Ectodermal cell (in vitro differentiated cells): ENCODE results near the gene PLB1.

Source experiments
- H3K27ac ChIP-seq: 2 replicates; pipeline ENCODE4 v1.7.0; 2013; ENCODE audit warnings: mild to moderate bottlenecking, low read depth, low read length; ENCODE audit not compliant: insufficient read depth, poor library complexity, severe bottlenecking
- H3K27me3 ChIP-seq: 2 replicates; pipeline ENCODE4 v1.7.0; 2013; ENCODE audit warnings: mild to moderate bottlenecking, low read length; ENCODE audit not compliant: insufficient read depth, control insufficient read depth, poor library complexity, severe bottlenecking
- H3K36me3 ChIP-seq: one replicate; pipeline ENCODE4 v1.7.0; 2013; ENCODE audit warnings: low read length; ENCODE audit not compliant: control insufficient read depth, insufficient read depth
- H3K4me1 ChIP-seq: one replicate; pipeline ENCODE4 v1.7.0; 2013; ENCODE audit warnings: low read length; ENCODE audit not compliant: control insufficient read depth, insufficient read depth
- H3K4me3 ChIP-seq: 2 replicates; pipeline ENCODE4 v1.7.0; 2013; ENCODE audit warnings: low read depth, low read length, control low read depth; ENCODE audit not compliant: insufficient read depth
- H3K9me3 ChIP-seq: 2 replicates; pipeline ENCODE4 v1.7.0; 2013; ENCODE audit warnings: mild to moderate bottlenecking, low read length, moderate library complexity; ENCODE audit not compliant: control insufficient read depth
- WGBS, 2 experiments: methylation state at CpG; one replicate each; pipeline ENCODE4 v1.1.7; 2013; ENCODE audit warnings: missing lambda C conversion rate in 2 of 2; 5-methylcytosine and 5-hydroxymethylcytosine counted together

The PLB1 gene

GRCh38 chr2:28496781-28497180, 921 bp downstream of the PLB1 start:
- Histone ChIP-seq H3K36me3 (no peaks in the 10 kb centered on the region), H3K4me1 (no peaks in the 10 kb centered on the region), H3K9me3 (no peaks in the 10 kb centered on the region), H3K27me3 (no peaks in the 10 kb centered on the region), H3K27ac (no peak overlapping the region), H3K4me3 (no peak overlapping the region)
- WGBS, 2 experiments: 68 to 69% methylated on average over 4 of the region's 4 CpGs

- no peaks in the 10 kb centered on the region for H3K36me3 ChIP-seq
- no peak overlapping the region for H3K4me3 ChIP-seq
- WGBS, 2 experiments: 96 to 98% methylated on average over 3 of the region's 3 CpGs
- H3K27me3 ChIP-seq: no peaks in the 10 kb centered on the region
- H3K27ac ChIP-seq: no peak overlapping the region
- no peaks in the 10 kb centered on the region for H3K9me3 ChIP-seq
- no peaks in the 10 kb centered on the region for H3K4me1 ChIP-seq
Observed at GRCh38 chr2:28497206-28497605, 1.3 kb downstream of the PLB1 start.

- Histone ChIP-seq H3K4me3 (no peak overlapping the region), H3K27me3 (no peaks in the 10 kb centered on the region), H3K9me3 (no peaks in the 10 kb centered on the region), H3K27ac (no peak overlapping the region), H3K4me1 (no peaks in the 10 kb centered on the region), H3K36me3 (no peaks in the 10 kb centered on the region)
- WGBS, 2 experiments: 85 to 91% methylated on average over 4 to 5 of the region's 5 CpGs
Observed at GRCh38 chr2:28499282-28499681, 3.4 kb downstream of the PLB1 start.

- WGBS, 2 experiments: 75 to 83% methylated on average over 4 of the region's 4 CpGs
- Histone ChIP-seq H3K9me3 (no peaks in the 10 kb centered on the region), H3K4me3 (no peak overlapping the region), H3K27ac (no peak overlapping the region), H3K27me3 (no peaks in the 10 kb centered on the region), H3K4me1 (no peaks in the 10 kb centered on the region), H3K36me3 (no peaks in the 10 kb centered on the region)
Observed at GRCh38 chr2:28505361-28505760, 9.5 kb downstream of the PLB1 start.

- Histone ChIP-seq H3K27me3 (no peaks in the 10 kb centered on the region), H3K27ac (no peak overlapping the region), H3K9me3 (no peaks in the 10 kb centered on the region), H3K4me1 (no peaks in the 10 kb centered on the region), H3K36me3 (no peaks in the 10 kb centered on the region), H3K4me3 (no peak overlapping the region)
- 90 to 91% methylated on average over 5 of the region's 5 CpGs for WGBS, 2 experiments
Observed at GRCh38 chr2:28506112-28506910, 10.5 kb downstream of the PLB1 start.

- WGBS, 2 experiments: 82 to 87% methylated on average over 6 of the region's 6 CpGs
Observed at GRCh38 chr2:28507796-28508764, 12.2 kb downstream of the PLB1 start.

GRCh38 chr2:28509361-28509760, 13.5 kb downstream of the PLB1 start:
- no peaks in the 10 kb centered on the region for H3K9me3 ChIP-seq
- WGBS, 2 experiments: 89 to 92% methylated on average over 1 of the region's 1 CpG
- no peak overlapping the region for H3K4me3 ChIP-seq
- no peaks in the 10 kb centered on the region for H3K36me3 ChIP-seq
- no peaks in the 10 kb centered on the region for H3K4me1 ChIP-seq
- no peak overlapping the region for H3K27ac ChIP-seq
- H3K27me3 ChIP-seq: no peaks in the 10 kb centered on the region

More at GRCh38 chr2:28507796-28508764, 12.2 kb downstream of the PLB1 start:
- Histone ChIP-seq H3K4me1 (no peaks in the 10 kb centered on the region), H3K27me3 (no peaks in the 10 kb centered on the region), H3K4me3 (no peak overlapping the region), H3K36me3 (no peaks in the 10 kb centered on the region), H3K9me3 (no peaks in the 10 kb centered on the region), H3K27ac (no peak overlapping the region)

- Histone ChIP-seq H3K27ac (no peak overlapping the region), H3K9me3 (no peaks in the 10 kb centered on the region), H3K36me3 (no peaks in the 10 kb centered on the region), H3K4me1 (no peaks in the 10 kb centered on the region), H3K27me3 (no peaks in the 10 kb centered on the region), H3K4me3 (no peak overlapping the region)
- 97% methylated on average over 2 of the region's 2 CpGs for WGBS, 2 experiments
Observed at GRCh38 chr2:28510184-28510583, 14.3 kb downstream of the PLB1 start.

GRCh38 chr2:28511871-28512606, 16.2 kb downstream of the PLB1 start:
- Histone ChIP-seq H3K9me3 (no peaks in the 10 kb centered on the region), H3K27ac (no peak overlapping the region), H3K36me3 (no peaks in the 10 kb centered on the region), H3K4me1 (no peaks in the 10 kb centered on the region), H3K4me3 (no peak overlapping the region), H3K27me3 (no peaks in the 10 kb centered on the region)
- whole genome bisulfite sequencing, 2 experiments: 80 to 82% methylated on average over 1 to 2 of the region's 2 CpGs

- no peaks in the 10 kb centered on the region for H3K4me1 ChIP-seq
- 67 to 89% methylated on average over 1 of the region's 1 CpG for WGBS, 2 experiments
- no peaks in the 10 kb centered on the region for H3K36me3 ChIP-seq
- no peaks in the 10 kb centered on the region for H3K27me3 ChIP-seq
- H3K9me3 ChIP-seq: no peaks in the 10 kb centered on the region
- no peak overlapping the region for H3K27ac ChIP-seq
- H3K4me3 ChIP-seq: no peak overlapping the region
Observed at GRCh38 chr2:28512607-28512965, 16.7 kb downstream of the PLB1 start.
